ENCODE measurements around the gene ANAPC1.

- TF ChIP-seq POLR2A (IDR thresholded peaks at IDR 0.05; ENCODE audit: low read depth, low read length) (no peak), POLR2AphosphoS5 (IDR thresholded peaks at IDR 0.05; ENCODE audit: low read depth, low read length) (no peak), TAF1 (IDR thresholded peaks at IDR 0.05; ENCODE audit: borderline replicate concordance, low read depth, low read length) (no peak)
Measured at GRCh38 chr2:111912547-111912946, 28.6 kb upstream of the ANAPC1 start.

All from GM12892 (cell line).